IMR-90 (cell line): ENCODE data around the gene HIGD1C. TPM values are rescaled to one million over a fixed set of nuclear protein-coding genes. Genes with fewer than 3 reads are reported as not detected.
A peak's percentile ranks its signal among the peaks of the same experiment; 100 is the strongest.

ENCODE experiments used
- ATAC-seq: fragments of 200-7000 bp; cut with Tn5 transposase; 2 replicates; pipeline ENCODE4 v1.9.1; 2020; ENCODE audit warnings: low read depth, mild to moderate bottlenecking, moderate library complexity
- BruUV-seq: library from RNA; stranded (reverse); fragments of 400-500 nt; replicated peaks from 2 replicates; lab custom pipeline; 2021; lab: Mats Ljungman, UMichigan
- CTCF ChIA-PET: fragments of 300-600 bp; formaldehyde crosslinking; extraction: SDS; loops from one replicate; lab custom pipeline; 2021; ENCODE audit warnings: antibody characterized with exemption; lab: Yijun Ruan, JAX
- POLR2A ChIA-PET: fragments of 300-600 bp; sonication (Branson Sonifier 250); formaldehyde crosslinking; loops from one replicate; lab custom pipeline; 2022; ENCODE audit warnings: antibody characterized with exemption; ENCODE audit not compliant: unreplicated experiment; lab: Charles Lee
- DNase-seq: peaks from one replicate; pipeline ENCODE4 v3.0.0; 2013
- H2AFZ ChIP-seq: replicated peaks from 2 replicates; pipeline ENCODE3; 2013; ENCODE audit warnings: low read length, mild to moderate bottlenecking; ENCODE audit not compliant: poor library complexity
- H2AK5ac ChIP-seq: 2 replicates; pipeline ENCODE4 v1.6.1; 2013; ENCODE audit warnings: low read depth, low read length, inconsistent platforms
- H2AK9ac ChIP-seq: replicated peaks from 2 replicates; pipeline ENCODE3; 2013; ENCODE audit warnings: mild to moderate bottlenecking, low read depth, low read length, moderate library complexity; ENCODE audit not compliant: poor library complexity
- H2BK120ac ChIP-seq: 2 replicates; pipeline ENCODE4 v1.6.1; 2013; ENCODE audit warnings: low read depth, low read length, inconsistent platforms
- H2BK15ac ChIP-seq: 3 replicates; pipeline ENCODE4 v1.6.1; 2013; ENCODE audit warnings: low read depth, low read length, inconsistent platforms
- H2BK20ac ChIP-seq: 2 replicates; pipeline ENCODE4 v1.6.1; 2013; ENCODE audit warnings: low read depth, mild to moderate bottlenecking, inconsistent platforms, low read length, moderate library complexity
- H2BK5ac ChIP-seq: 2 replicates; pipeline ENCODE4 v1.6.1; 2013; ENCODE audit warnings: mild to moderate bottlenecking, low read depth, low read length, inconsistent platforms; ENCODE audit not compliant: poor library complexity, severe bottlenecking
- H3K14ac ChIP-seq: replicated peaks from 2 replicates; pipeline ENCODE4 v1.6.1; 2013; ENCODE audit warnings: low read depth, low read length, inconsistent platforms
- H3K18ac ChIP-seq: 2 replicates; pipeline ENCODE4 v1.6.1; 2013; ENCODE audit warnings: low read depth, low read length, control low read depth
- H3K23ac ChIP-seq: 2 replicates; pipeline ENCODE4 v1.6.1; 2013; ENCODE audit warnings: low read depth, low read length, inconsistent platforms
- H3K27ac ChIP-seq: 2 replicates; pipeline ENCODE4 v1.5.1; 2013; ENCODE audit warnings: mild to moderate bottlenecking, control low read depth, low read length; ENCODE audit not compliant: insufficient read depth
- H3K27me3 ChIP-seq: 2 replicates; pipeline ENCODE4 v1.6.1; 2013; ENCODE audit warnings: low read length; ENCODE audit not compliant: control insufficient read depth, insufficient read depth
- H3K36me3 ChIP-seq: 2 replicates; pipeline ENCODE4 v1.6.1; 2013; ENCODE audit warnings: low read length, mixed read lengths; ENCODE audit not compliant: control insufficient read depth, insufficient read depth
- H3K4ac ChIP-seq: 2 replicates; pipeline ENCODE4 v1.6.1; 2013; ENCODE audit warnings: low read depth, low read length, inconsistent platforms
- H3K4me1 ChIP-seq: 2 replicates; pipeline ENCODE4 v1.6.1; 2013; ENCODE audit warnings: low read length, mixed read lengths; ENCODE audit not compliant: control insufficient read depth, insufficient read depth
- H3K4me2 ChIP-seq: 2 replicates; pipeline ENCODE4 v1.6.1; 2013; ENCODE audit warnings: low read depth, mild to moderate bottlenecking, control low read depth, low read length, moderate library complexity
- H3K4me3 ChIP-seq: 2 replicates; pipeline ENCODE4 v1.5.1; 2013; ENCODE audit warnings: low read depth, mild to moderate bottlenecking, control low read depth, low read length, moderate library complexity; ENCODE audit not compliant: insufficient read depth
- H3K56ac ChIP-seq: 2 replicates; pipeline ENCODE4 v1.6.1; 2013; ENCODE audit warnings: low read length, inconsistent platforms; ENCODE audit not compliant: insufficient read depth; ENCODE audit errors: extremely low read depth
- H3K79me1 ChIP-seq, 2 experiments: 2 replicates each; pipeline ENCODE4 v1.6.1; 2013; ENCODE audit warnings: low read length in 2 of 2, inconsistent platforms in 1 of 2, low read depth in 1 of 2
- H3K9ac ChIP-seq: 2 replicates; pipeline ENCODE4 v1.6.1; 2013; ENCODE audit warnings: low read depth, low read length, control low read depth
- H3K9me1 ChIP-seq: 2 replicates; pipeline ENCODE4 v1.6.1; 2013; ENCODE audit warnings: low read length, inconsistent platforms; ENCODE audit not compliant: insufficient read depth
- H3K9me3 ChIP-seq: 2 replicates; pipeline ENCODE4 v1.6.1; 2013; ENCODE audit warnings: low read length; ENCODE audit not compliant: control insufficient read depth, insufficient read depth
- H4K20me1 ChIP-seq: 2 replicates; pipeline ENCODE4 v1.6.1; 2013; ENCODE audit warnings: low read length, inconsistent platforms; ENCODE audit not compliant: insufficient read depth
- H4K5ac ChIP-seq: 2 replicates; pipeline ENCODE4 v1.6.1; 2013; ENCODE audit warnings: mild to moderate bottlenecking, low read depth, low read length, control low read depth
- H4K8ac ChIP-seq, 2 experiments: 2 replicates each; pipeline ENCODE4 v1.6.1; 2013; ENCODE audit warnings: low read depth in 2 of 2, low read length in 2 of 2, control low read depth in 1 of 2, inconsistent platforms in 1 of 2
- H4K91ac ChIP-seq: 2 replicates; pipeline ENCODE4 v1.6.1; 2013; ENCODE audit warnings: low read depth, low read length, inconsistent platforms; ENCODE audit not compliant: insufficient read depth
- FOS ChIP-seq: fragments of 150-350 bp; IDR thresholded peaks from 2 replicates; pipeline ENCODE4 v1.6.1; 2016; ENCODE audit warnings: low read depth, low read length
- MAFK ChIP-seq: IDR thresholded peaks from 2 replicates; pipeline ENCODE4 v1.6.1; 2012; ENCODE audit warnings: low read depth, low read length, improper control_type of control experiment
- RAD21 ChIP-seq: IDR thresholded peaks from 2 replicates; pipeline ENCODE4 v1.6.1; 2012; ENCODE audit warnings: low read length, improper control_type of control experiment
- dilution Hi-C: fragments of 300-500 bp; cut with HindIII; formaldehyde crosslinking; loops from one replicate; pipeline ENCODE4 v1.14.3; 2018; ENCODE audit warnings: low sequenced_read_pairs; ENCODE audit not compliant: unreplicated experiment
- in situ Hi-C: fragments of 300-500 bp; cut with MboI; formaldehyde crosslinking; loops from 3 replicates; pipeline ENCODE4 v1.14.3; 2019; ENCODE audit warnings: low sequenced_read_pairs, inconsistent platforms, mixed read lengths
- intact Hi-C: fragments of 100-400 bp; cut with micrococcal nuclease; formaldehyde crosslinking; loops from 2 replicates; pipeline ENCODE4 v1.10.0; 2022
- polyA plus RNA-seq, 3 experiments: library from polyadenylated mRNA; depleted of rRNA; stranded (reverse); fragments of >200 nt; gene quantifications; 2 replicates each; pipeline ENCODE4 v1.2.3, GENCODE V29; 2012; ENCODE audit warnings: low replicate concordance in 1 of 3
- total RNA-seq: library from RNA; depleted of rRNA; stranded (reverse); fragments of >200 nt; gene quantifications from 2 replicates; pipeline ENCODE4 v1.2.3, GENCODE V29; 2012

The HIGD1C gene
- total and polyA plus RNA-seq, 2 of the 4 experiments (the other 2 are of a cell fraction), result not detected

DNA sequence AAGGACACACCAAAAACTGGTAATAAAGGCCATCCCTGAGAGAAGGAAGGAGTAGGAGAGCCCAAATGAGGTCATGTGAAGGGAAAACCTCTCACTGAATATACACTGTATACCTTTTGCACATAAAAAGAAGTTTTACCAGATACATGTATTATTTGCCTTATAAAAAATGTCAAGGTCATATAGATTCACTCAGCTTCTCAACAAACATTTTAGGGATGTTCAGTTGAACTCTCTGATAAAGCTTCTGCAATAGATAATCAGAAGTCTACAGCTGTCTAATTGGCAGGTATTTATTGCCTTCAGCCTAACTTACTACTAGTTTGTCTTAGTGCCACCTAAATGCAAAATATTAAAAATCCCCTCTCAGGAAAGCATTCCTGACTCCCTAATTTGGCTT is 65.1 kb downstream of the HIGD1C start:
- DNase-seq (no peak), ATAC-seq (no peak)
- peaks cover 28 to 62% of the 10 kb centered on the region in 2 experiments for H3K79me1 ChIP-seq
- no peak overlapping the region for H2AK5ac ChIP-seq
- dilution Hi-C loops, result no loop called here
- no peak overlapping the region for H2BK120ac ChIP-seq
- in situ Hi-C loops, result no loop called here
- no peak overlapping the region for H3K4ac ChIP-seq
- H3K23ac ChIP-seq, result peak overlapping the region; percentile 69; the same call in 1 of the 2 replicates
- no peak overlapping the region for H4K8ac ChIP-seq
- no peak overlapping the region for H4K91ac ChIP-seq
- H4K20me1 ChIP-seq, result peaks cover 40% of the 10 kb centered on the region
- no peaks in the 10 kb centered on the region for H3K27me3 ChIP-seq
- H3K4me1 ChIP-seq, result no peaks in the 10 kb centered on the region
- no peaks in the 10 kb centered on the region for H3K9me3 ChIP-seq
- H3K4me2 ChIP-seq, result no peak overlapping the region
- H3K4me3 ChIP-seq, result no peak overlapping the region
- peaks cover 2% of the 10 kb centered on the region; the same call in 1 of the 2 replicates for H3K9me1 ChIP-seq
- no peak overlapping the region for H3K18ac ChIP-seq
- H2BK15ac ChIP-seq, result no peak overlapping the region
- H3K14ac ChIP-seq, result no peak overlapping the region; the same call in 1 of the 2 replicates
- TF ChIP-seq RAD21 (no peak), MAFK (no peak), FOS (no peak)
- H3K9ac ChIP-seq, result no peak overlapping the region
- intact Hi-C loops, result no loop called here
- H2AK9ac ChIP-seq, result no peak overlapping the region
- no peak overlapping the region for H4K5ac ChIP-seq
- no TSS peak for BruUV-seq
- H2BK20ac ChIP-seq, result no peak overlapping the region
- H2AFZ ChIP-seq, result no peak overlapping the region
- H3K56ac ChIP-seq, result no peak overlapping the region
- no peak overlapping the region for H3K27ac ChIP-seq
- ChIA-PET CTCF (no interaction called here), POLR2A (interaction anchor here (0.7 kb wide), 1 partner anchor 511 kb away, joined by 3 read pairs; no protein-coding TSS in a partner anchor)
- H3K36me3 ChIP-seq, result no peaks in the 10 kb centered on the region
- no peak overlapping the region for H2BK5ac ChIP-seq
